ENCODE measurements around the gene REEP5. TPM values are rescaled to one million over a fixed set of nuclear protein-coding genes. Genes with fewer than 3 reads are reported as not detected.

REEP5 gene
- total RNA-seq, 1 experiment from 2014 or later, result 18.5 TPM

Other genes starting within 250 kb of the REEP5 start
- 28.9 and 41.8 TPM in 2 replicates for gene APC, start 184.3 kb downstream of the REEP5 start, total RNA-seq (2014; rRNA removed; shearing (Covaris generic); ENCODE audit: low replicate concordance)
- 90.4 and 208 TPM in 2 replicates for gene SRP19, start 60.9 kb downstream of the REEP5 start, total RNA-seq (2014; rRNA removed; shearing (Covaris generic); ENCODE audit: low replicate concordance)
- gene DCP2, start 54.6 kb upstream of the REEP5 start, total RNA-seq (2014; rRNA removed; shearing (Covaris generic); ENCODE audit: low replicate concordance), result 12.6 and 34.4 TPM in 2 replicates

All from MG63 (cell line).